Peyer's patch (tissue), 4 donors: ENCODE measurements around the gene KLHL29. TPM values are rescaled to one million over a fixed set of nuclear protein-coding genes. Genes with fewer than 3 reads are reported as not detected.

Experiments used
- DNase-seq, 3 donors: peaks; one replicate each; pipeline ENCODE4 v3.0.0-alpha.2; 2017 to 2019
- H3K27ac ChIP-seq, 4 donors: fragments of 200-600 bp; sonication (generic); one replicate each; pipeline ENCODE4 v1.5.1; 2016 to 2019
- H3K27me3 ChIP-seq, 2 donors: fragments of 200-600 bp; sonication (generic); one replicate each; pipeline ENCODE4 v1.5.1; 2019
- H3K36me3 ChIP-seq, 3 donors: fragments of 200-600 bp; sonication (generic); one replicate each; pipeline ENCODE4 v1.5.1; 2016 to 2019
- H3K4me1 ChIP-seq, 4 donors: fragments of 200-600 bp; sonication (generic); one replicate each; pipeline ENCODE4 v1.5.1; 2016 to 2019
- H3K4me3 ChIP-seq, 4 donors: fragments of 200-600 bp; sonication (generic); 1 replicate in 3 of 4; 2 replicates in 1 of 4; pipeline ENCODE4 v1.5.1; 2016 to 2019; ENCODE audit warnings: mild to moderate bottlenecking in 1 of 4
- H3K9me3 ChIP-seq, 4 donors: fragments of 200-600 bp; sonication (generic); one replicate each; pipeline ENCODE4 v1.5.1; 2016 to 2019; ENCODE audit warnings: mild to moderate bottlenecking in 1 of 4
- POLR2A ChIP-seq, 2 donors: fragments of 450-650 bp; IDR thresholded peaks; one replicate each; pipeline ENCODE4 v1.5.1; 2017; ENCODE audit warnings: antibody characterized with exemption in 2 of 2, mild to moderate bottlenecking in 2 of 2, moderate library complexity in 2 of 2
- total RNA-seq, 4 donors: library from RNA; depleted of rRNA; stranded (reverse); fragments of >200 nt; gene quantifications; one replicate each; pipeline ENCODE4 v1.1.0, GENCODE V29; 2016
- TF ChIP-seq, protein P1 (sequence below), 6 experiments: fragments of 450-650 bp in 4 of 6; fragments of 200-600 bp in 2 of 6; sonication (generic) in 1 of 6; IDR thresholded peaks; one replicate each; pipeline ENCODE4 v1.5.1; 2017 to 2019; ENCODE audit warnings: antibody characterized with exemption in 6 of 6, mild to moderate bottlenecking in 3 of 6, moderate library complexity in 1 of 6

KLHL29 gene
- total RNA-seq, 4 donors from 2014 or later = 1.1 to 18.2 (median 5.0) TPM

DNA sequence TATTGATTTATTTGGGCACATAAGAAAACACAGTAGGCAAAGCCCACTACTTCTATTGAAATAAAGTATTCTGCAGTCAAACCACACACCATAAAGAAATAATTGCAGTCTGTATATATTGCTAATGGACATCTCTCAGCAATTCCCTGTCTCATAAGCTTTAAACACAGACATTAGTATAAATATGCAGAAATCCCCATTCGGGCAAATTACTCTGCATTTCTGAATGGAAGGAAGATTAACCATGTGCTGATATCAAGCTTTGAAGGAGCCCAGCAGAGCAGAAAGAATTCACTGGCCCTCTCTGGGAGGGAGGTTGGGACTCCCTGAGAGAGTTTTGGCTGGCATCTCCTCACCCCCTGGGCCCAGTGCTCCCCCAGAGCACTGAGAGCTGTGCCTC is 272.4 kb downstream of the KLHL29 start:
- no peak for DNase-seq
- H3K36me3 ChIP-seq = no peaks in the 10 kb centered on the region
- no peak for TF ChIP-seq POLR2A (IDR thresholded peaks at IDR 0.05)
- TF ChIP-seq, protein P1, sequence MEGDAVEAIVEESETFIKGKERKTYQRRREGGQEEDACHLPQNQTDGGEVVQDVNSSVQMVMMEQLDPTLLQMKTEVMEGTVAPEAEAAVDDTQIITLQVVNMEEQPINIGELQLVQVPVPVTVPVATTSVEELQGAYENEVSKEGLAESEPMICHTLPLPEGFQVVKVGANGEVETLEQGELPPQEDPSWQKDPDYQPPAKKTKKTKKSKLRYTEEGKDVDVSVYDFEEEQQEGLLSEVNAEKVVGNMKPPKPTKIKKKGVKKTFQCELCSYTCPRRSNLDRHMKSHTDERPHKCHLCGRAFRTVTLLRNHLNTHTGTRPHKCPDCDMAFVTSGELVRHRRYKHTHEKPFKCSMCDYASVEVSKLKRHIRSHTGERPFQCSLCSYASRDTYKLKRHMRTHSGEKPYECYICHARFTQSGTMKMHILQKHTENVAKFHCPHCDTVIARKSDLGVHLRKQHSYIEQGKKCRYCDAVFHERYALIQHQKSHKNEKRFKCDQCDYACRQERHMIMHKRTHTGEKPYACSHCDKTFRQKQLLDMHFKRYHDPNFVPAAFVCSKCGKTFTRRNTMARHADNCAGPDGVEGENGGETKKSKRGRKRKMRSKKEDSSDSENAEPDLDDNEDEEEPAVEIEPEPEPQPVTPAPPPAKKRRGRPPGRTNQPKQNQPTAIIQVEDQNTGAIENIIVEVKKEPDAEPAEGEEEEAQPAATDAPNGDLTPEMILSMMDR (IDR thresholded peaks at IDR 0.05) = no peak
- H3K9me3 ChIP-seq = no peaks in the 10 kb centered on the region
- no peaks in the 10 kb centered on the region for H3K27me3 ChIP-seq
- H3K4me1 ChIP-seq = no peaks in the 10 kb centered on the region
- no peak overlapping the region for H3K4me3 ChIP-seq
- H3K27ac ChIP-seq = no peak overlapping the region

DNA sequence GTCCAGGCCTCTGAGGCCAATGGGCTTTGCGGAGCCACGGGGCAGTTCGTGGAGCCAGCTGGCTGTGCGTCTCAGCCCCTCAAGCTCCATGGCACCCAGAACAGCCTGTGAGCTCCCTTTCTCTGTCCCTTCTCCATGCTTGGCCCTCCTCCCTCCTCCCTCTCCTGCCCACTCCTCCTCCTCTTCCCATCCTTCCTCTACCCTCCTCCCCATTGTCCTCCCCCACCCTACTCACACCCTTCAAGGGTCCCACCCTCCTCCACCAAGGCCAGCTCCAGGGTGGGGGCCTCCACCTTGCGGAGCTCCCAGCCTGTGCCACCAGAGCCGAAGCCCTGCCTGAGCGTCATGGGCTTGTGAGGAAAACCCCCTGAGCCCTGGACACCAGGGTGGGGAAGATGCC is 273.0 kb downstream of the KLHL29 start:
- Histone ChIP-seq H3K36me3 (no peaks in the 10 kb centered on the region), H3K4me3 (no peak overlapping the region), H3K9me3 (no peaks in the 10 kb centered on the region), H3K27me3 (no peaks in the 10 kb centered on the region), H3K27ac (no peak overlapping the region), H3K4me1 (no peaks in the 10 kb centered on the region)
- no peak for DNase-seq
- TF ChIP-seq POLR2A (IDR thresholded peaks at IDR 0.05) = no peak
- TF ChIP-seq, protein P1 (IDR thresholded peaks at IDR 0.05) = no peak

GRCh38 chr2:23658466-23658942 is 273.5 kb downstream of the KLHL29 start:
- no peak overlapping the region for H3K4me3 ChIP-seq
- DNase-seq = peak in 2 of 3 donors; percentile 59 to 62
- H3K36me3 ChIP-seq = no peaks in the 10 kb centered on the region
- no peaks in the 10 kb centered on the region for H3K27me3 ChIP-seq
- no peaks in the 10 kb centered on the region for H3K4me1 ChIP-seq
- H3K9me3 ChIP-seq = no peaks in the 10 kb centered on the region
- TF ChIP-seq POLR2A (IDR thresholded peaks at IDR 0.05) = no peak
- TF ChIP-seq, protein P1 (IDR thresholded peaks at IDR 0.05) = no peak
- no peak overlapping the region for H3K27ac ChIP-seq

GRCh38 chr2:23659328-23659727 is 274.3 kb downstream of the KLHL29 start:
- Histone ChIP-seq H3K36me3 (no peaks in the 10 kb centered on the region), H3K27me3 (no peaks in the 10 kb centered on the region), H3K4me3 (no peak overlapping the region), H3K9me3 (no peaks in the 10 kb centered on the region), H3K27ac (no peak overlapping the region), H3K4me1 (no peaks in the 10 kb centered on the region)
- no peak for DNase-seq
- no peak for TF ChIP-seq POLR2A (IDR thresholded peaks at IDR 0.05)
- TF ChIP-seq, protein P1 (IDR thresholded peaks at IDR 0.05) = no peak

GRCh38 chr2:23659773-23660172 is 274.8 kb downstream of the KLHL29 start:
- no peak for TF ChIP-seq POLR2A (IDR thresholded peaks at IDR 0.05)
- TF ChIP-seq, protein P1 (IDR thresholded peaks at IDR 0.05) = no peak
- H3K9me3 ChIP-seq = no peaks in the 10 kb centered on the region
- H3K27me3 ChIP-seq = no peaks in the 10 kb centered on the region
- H3K36me3 ChIP-seq = no peaks in the 10 kb centered on the region
- H3K4me1 ChIP-seq = no peaks in the 10 kb centered on the region
- H3K27ac ChIP-seq = no peak overlapping the region
- no peak overlapping the region for H3K4me3 ChIP-seq
- DNase-seq = no peak

- Histone ChIP-seq H3K9me3 (no peaks in the 10 kb centered on the region), H3K4me1 (no peaks in the 10 kb centered on the region), H3K27me3 (no peaks in the 10 kb centered on the region), H3K27ac (no peak overlapping the region), H3K36me3 (no peaks in the 10 kb centered on the region), H3K4me3 (no peak overlapping the region)
- no peak for TF ChIP-seq POLR2A (IDR thresholded peaks at IDR 0.05)
- TF ChIP-seq, protein P1 (IDR thresholded peaks at IDR 0.05) = no peak
- no peak for DNase-seq
Measured at GRCh38 chr2:23660237-23660636, 275.3 kb downstream of the KLHL29 start.
